VCaP (cell line): ENCODE data around the gene NRN1L.

Experiments
- H3K27ac ChIP-seq: fragments of 450-650 bp; 2 replicates; pipeline ENCODE4 v1.5.1; 2017
- TF ChIP-seq, protein P1 (sequence below): fragments of 450-650 bp; conservative IDR thresholded peaks from 2 replicates; pipeline ENCODE4 v1.5.1; 2017; ENCODE audit warnings: mild to moderate bottlenecking, moderate library complexity

NRN1L gene

GRCh38 chr16:67855789-67856188, 28.9 kb upstream of the NRN1L start:
- TF ChIP-seq, protein P1, sequence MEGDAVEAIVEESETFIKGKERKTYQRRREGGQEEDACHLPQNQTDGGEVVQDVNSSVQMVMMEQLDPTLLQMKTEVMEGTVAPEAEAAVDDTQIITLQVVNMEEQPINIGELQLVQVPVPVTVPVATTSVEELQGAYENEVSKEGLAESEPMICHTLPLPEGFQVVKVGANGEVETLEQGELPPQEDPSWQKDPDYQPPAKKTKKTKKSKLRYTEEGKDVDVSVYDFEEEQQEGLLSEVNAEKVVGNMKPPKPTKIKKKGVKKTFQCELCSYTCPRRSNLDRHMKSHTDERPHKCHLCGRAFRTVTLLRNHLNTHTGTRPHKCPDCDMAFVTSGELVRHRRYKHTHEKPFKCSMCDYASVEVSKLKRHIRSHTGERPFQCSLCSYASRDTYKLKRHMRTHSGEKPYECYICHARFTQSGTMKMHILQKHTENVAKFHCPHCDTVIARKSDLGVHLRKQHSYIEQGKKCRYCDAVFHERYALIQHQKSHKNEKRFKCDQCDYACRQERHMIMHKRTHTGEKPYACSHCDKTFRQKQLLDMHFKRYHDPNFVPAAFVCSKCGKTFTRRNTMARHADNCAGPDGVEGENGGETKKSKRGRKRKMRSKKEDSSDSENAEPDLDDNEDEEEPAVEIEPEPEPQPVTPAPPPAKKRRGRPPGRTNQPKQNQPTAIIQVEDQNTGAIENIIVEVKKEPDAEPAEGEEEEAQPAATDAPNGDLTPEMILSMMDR: no peak
- no peak overlapping the region for H3K27ac ChIP-seq

- H3K27ac ChIP-seq: no peak overlapping the region
- TF ChIP-seq, protein P1: no peak
Measured at GRCh38 chr16:67856927-67857546, 27.6 kb upstream of the NRN1L start.

DNA sequence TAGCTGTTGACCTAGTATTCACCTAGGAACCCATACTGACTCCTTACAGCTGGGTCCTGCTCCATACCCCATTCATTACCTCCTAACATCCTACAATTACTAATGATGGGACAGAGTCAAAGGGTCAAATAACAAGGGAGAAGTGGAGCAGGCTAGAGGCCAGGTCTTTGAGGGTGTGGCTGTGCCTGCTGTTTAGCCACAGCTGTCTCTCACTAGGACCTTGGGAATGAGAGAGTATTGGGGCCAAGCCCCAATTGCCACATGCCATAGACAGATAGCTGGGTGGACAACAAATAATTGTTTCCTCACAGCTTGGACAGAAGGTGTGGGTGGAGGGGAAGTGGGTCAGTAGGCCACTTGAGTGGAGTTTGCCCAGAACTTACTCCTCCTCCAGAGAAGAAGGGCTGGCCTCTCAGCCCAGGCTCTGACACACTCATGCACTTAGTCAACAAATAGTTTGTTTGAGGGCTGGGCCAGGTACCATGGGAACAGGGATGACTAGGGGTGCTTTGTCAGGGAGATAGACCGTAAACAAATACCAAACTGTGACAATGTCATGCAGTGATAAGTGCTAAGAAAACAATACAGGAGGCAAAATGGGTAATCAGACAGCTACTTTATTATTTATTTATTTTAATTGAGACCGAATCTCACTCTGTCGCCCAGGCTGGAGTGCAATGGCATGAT, 27.0 kb upstream of the NRN1L start:
- H3K27ac ChIP-seq: no peak overlapping the region
- TF ChIP-seq, protein P1: no peak

DNA sequence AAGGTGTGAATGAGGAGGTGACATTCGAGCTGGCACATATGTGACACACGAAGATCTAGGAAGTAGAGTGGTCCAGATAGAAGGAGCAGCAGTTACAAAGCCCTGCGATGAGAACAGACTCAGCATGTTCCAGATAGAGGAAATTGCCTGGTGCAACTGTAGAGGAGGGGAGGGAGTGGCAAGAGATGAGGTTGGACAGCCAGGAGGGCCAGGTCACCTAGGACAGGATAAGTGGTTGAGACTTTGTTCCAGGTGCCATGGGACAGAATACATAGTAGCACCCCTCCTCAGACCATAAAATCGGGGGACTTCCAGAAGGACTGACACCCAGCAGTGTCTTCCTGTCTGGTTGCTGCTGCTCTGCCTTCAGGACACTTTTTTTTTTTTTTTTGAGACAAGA, 26.2 kb upstream of the NRN1L start:
- no peak overlapping the region for H3K27ac ChIP-seq
- TF ChIP-seq, protein P1: no peak

DNA sequence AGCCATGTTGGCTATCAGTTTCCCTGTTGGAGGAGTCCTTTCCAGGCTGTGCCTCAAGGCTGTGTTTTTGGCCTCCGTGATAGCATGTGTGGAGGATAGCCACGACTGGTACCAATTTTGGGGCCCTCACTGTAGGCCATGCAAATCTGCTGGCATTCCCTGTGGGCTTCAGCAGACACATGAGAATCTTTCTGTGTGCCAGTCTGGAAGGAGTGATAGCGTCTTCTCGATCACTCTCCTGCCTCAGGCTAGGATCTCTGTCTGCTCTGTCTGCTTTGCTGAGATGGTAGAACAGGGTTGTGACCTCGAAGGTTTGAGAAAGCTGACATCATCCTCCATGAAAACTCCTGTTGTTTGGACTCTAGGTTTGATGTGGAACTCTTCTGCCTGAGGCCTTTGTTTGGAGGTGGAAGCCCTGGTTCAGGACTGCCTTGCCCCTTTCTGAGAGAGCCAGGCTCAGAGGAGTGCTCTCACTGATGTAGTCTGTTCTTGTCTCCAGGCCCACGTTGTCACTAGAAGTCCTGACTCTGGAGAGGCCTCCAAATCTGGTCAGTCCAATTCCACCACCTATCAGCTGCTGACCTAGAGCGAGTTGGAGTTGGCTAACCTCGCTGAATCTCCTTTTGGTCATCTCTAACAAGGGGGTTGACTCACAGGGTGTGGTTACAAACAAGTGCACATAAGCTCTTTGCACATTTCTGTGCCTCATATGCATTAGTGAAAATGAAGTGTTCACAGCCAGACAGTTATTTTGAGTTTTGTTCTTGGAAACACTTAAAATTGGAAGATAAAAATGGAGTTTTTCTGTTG, 23.9 kb upstream of the NRN1L start:
- no peak overlapping the region for H3K27ac ChIP-seq
- TF ChIP-seq, protein P1: no peak

GRCh38 chr16:67861877-67862276, 22.8 kb upstream of the NRN1L start:
- TF ChIP-seq, protein P1: no peak
- H3K27ac ChIP-seq: no peak overlapping the region
